ENCODE results near the gene BCAS1. TPM values are rescaled to one million over a fixed set of nuclear protein-coding genes. Genes with fewer than 3 reads are reported as not detected.
A peak's percentile ranks its signal among the peaks of the same experiment; 100 is the strongest.

Gene BCAS1
- total RNA-seq, 2 donors from 2014 or later: 2.1 TPM; not detected in 1

GRCh38 chr20:53902968-53903651 is 167.3 kb downstream of the BCAS1 start:
- no peak overlapping the region for H3K27ac ChIP-seq
- WGBS, 2 donors: 89 to 93% methylated on average over 11 of the region's 11 CpGs
- TF ChIP-seq POLR2A (IDR thresholded peaks at IDR 0.05) (no peak), CTCF (IDR thresholded peaks at IDR 0.05) (no peak)

DNA sequence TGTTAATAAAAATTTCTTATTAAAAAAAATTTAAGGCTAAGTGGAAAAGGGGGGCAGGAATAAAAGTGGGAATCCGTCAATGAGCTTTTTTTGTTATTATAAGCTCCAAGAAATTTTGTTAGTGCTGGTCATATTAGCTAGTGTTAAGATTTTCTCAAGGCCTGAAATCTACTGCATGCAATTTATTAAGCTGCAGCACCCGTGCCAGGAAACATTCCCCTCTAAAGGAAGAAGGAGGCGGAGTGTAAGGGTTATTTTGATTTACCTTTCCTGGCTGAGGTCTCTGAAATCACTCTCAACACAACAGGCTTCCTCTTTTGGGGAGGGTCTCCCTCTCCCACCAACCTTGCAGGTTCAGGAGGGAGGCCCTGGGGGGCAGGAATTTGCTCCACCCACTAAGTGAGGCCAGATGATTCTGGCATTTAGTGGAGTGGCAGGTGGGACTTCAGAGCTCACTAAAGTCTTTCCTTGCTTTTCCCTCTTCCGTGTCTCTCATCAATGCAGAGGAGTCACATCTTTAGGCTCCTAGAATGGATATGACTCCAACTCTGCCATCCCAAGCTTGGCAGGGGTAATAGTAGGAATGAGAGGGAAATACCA is 168.8 kb downstream of the BCAS1 start:
- DNase-seq (no peak), ATAC-seq (no peak)
- Histone ChIP-seq H3K4me1 (peaks cover 35% of the 10 kb centered on the region), H3K36me3 (replicated peaks in 1 of 2; ENCODE audit: insufficient read depth in 1 of 2, low read depth in 2 of 2) (no peaks in the 10 kb centered on the region), H3K9me3 (no peaks in the 10 kb centered on the region), H3K4me3 (no peak overlapping the region), H3K27ac (peak overlapping the region in 3 of 4 donors; percentile 60 to 80 (median 74)), H3K27me3 (no peaks in the 10 kb centered on the region)
- TF ChIP-seq POLR2A (IDR thresholded peaks at IDR 0.05) (no peak), CTCF (IDR thresholded peaks at IDR 0.05) (no peak)
- 55 to 66% methylated on average over 4 of the region's 4 CpGs for WGBS, 2 donors
- intact Hi-C loops (cut with DNase I): no loop called here

More at GRCh38 chr20:53902968-53903651, 167.3 kb downstream of the BCAS1 start:
- H3K27me3 ChIP-seq: no peaks in the 10 kb centered on the region
- peaks cover 30% of the 10 kb centered on the region for H3K4me1 ChIP-seq
- ATAC-seq (no peak), DNase-seq (no peak)
- no peaks in the 10 kb centered on the region for H3K9me3 ChIP-seq
- H3K36me3 ChIP-seq (replicated peaks in 1 of 2; ENCODE audit: insufficient read depth in 1 of 2, low read depth in 2 of 2): no peaks in the 10 kb centered on the region
- intact Hi-C loops (cut with DNase I): no loop called here
- H3K4me3 ChIP-seq: no peak overlapping the region

- no peaks in the 10 kb centered on the region for H3K36me3 ChIP-seq (replicated peaks in 1 of 2; ENCODE audit: insufficient read depth in 1 of 2, low read depth in 2 of 2)
- intact Hi-C loops (cut with DNase I): no loop called here
- ATAC-seq (no peak), DNase-seq (no peak)
- no peaks in the 10 kb centered on the region for H3K9me3 ChIP-seq
- H3K4me3 ChIP-seq: no peak overlapping the region
- no peak for TF ChIP-seq POLR2A (IDR thresholded peaks at IDR 0.05)
- no peak for TF ChIP-seq CTCF (IDR thresholded peaks at IDR 0.05)
- 42 to 47% methylated on average over 6 of the region's 6 CpGs for WGBS, 2 donors
- peaks cover 35% of the 10 kb centered on the region for H3K4me1 ChIP-seq
- no peaks in the 10 kb centered on the region for H3K27me3 ChIP-seq
- peak overlapping the region; percentile 43 to 80 (median 67) for H3K27ac ChIP-seq
Observed at GRCh38 chr20:53901064-53901463, 169.3 kb downstream of the BCAS1 start.

- H3K4me1 ChIP-seq: peaks cover 35% of the 10 kb centered on the region
- DNase-seq: no peak
- H3K27me3 ChIP-seq: no peaks in the 10 kb centered on the region
- no peaks in the 10 kb centered on the region for H3K36me3 ChIP-seq (replicated peaks in 1 of 2; ENCODE audit: insufficient read depth in 1 of 2, low read depth in 2 of 2)
- H3K9me3 ChIP-seq: no peaks in the 10 kb centered on the region
- intact Hi-C loops (cut with DNase I): no loop called here
- H3K27ac ChIP-seq: peak overlapping the region; percentile 43 to 80 (median 67)
- 67 to 71% methylated on average over 4 of the region's 4 CpGs for WGBS, 2 donors
- peak; percentile 69 for ATAC-seq
- TF ChIP-seq CTCF (IDR thresholded peaks at IDR 0.05) (no peak), POLR2A (IDR thresholded peaks at IDR 0.05) (no peak)
- H3K4me3 ChIP-seq: no peak overlapping the region
Observed at GRCh38 chr20:53900380-53900999, 169.9 kb downstream of the BCAS1 start.

All from body of pancreas (tissue), 4 donors.